NCI-H2081 (cell line): ENCODE data around the gene CALHM5.

Source experiments
- DNase-seq, 2 experiments: peaks; one replicate each; lab custom pipeline; 2025; lab: John Stamatoyannopoulos, UW

CALHM5 gene

DNA sequence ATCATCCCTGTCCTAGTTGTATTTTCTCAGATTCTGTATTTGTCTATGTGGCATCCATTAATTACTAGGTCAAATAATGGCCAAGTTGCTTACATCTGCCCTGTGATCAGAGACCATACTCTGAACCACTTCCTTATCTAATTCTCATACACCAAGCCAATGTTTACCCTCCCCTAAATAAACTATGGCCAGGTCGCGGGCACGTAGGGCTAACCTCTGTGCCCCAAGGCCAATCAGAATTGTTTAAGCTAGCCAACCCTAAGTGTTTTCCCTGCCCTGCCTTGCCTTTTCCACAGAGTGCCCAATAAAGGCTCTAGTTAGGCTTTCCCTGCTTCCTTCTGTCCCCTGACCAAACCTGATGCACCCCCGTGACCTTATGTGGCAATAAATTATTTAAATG is 39.4 kb downstream of the CALHM5 start:
- DNase-seq = no peak

DNA sequence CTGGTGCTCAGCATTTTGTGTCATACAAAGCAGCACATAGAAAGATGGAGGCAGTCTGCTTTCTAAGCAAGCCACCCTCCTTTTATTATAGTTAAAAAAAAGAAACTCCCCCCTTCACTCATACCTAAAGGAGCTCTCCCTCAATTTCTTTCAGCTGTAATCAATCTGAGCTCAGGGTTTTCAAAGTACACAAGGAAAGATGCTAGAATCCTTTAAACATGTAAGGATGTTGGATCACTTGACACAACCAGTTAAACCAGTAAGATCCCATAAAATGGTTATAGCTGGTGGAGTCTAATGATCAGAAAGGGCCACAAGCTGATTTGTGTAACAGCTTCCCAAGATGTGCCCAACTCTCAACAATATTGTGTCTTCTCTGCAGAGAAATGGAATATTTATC is 42.0 kb downstream of the CALHM5 start, which contains the start of gene CALHM4:
Gene CALHM4 (plus strand): TSS at position 301 of the 400 bp plus-strand sequence. CDS start 43 bp downstream, at position 344.
- DNase-seq = no peak

- DNase-seq = no peak
Measured at GRCh38 chr6:116556065-116556464, 44.6 kb downstream of the CALHM5 start.

DNA sequence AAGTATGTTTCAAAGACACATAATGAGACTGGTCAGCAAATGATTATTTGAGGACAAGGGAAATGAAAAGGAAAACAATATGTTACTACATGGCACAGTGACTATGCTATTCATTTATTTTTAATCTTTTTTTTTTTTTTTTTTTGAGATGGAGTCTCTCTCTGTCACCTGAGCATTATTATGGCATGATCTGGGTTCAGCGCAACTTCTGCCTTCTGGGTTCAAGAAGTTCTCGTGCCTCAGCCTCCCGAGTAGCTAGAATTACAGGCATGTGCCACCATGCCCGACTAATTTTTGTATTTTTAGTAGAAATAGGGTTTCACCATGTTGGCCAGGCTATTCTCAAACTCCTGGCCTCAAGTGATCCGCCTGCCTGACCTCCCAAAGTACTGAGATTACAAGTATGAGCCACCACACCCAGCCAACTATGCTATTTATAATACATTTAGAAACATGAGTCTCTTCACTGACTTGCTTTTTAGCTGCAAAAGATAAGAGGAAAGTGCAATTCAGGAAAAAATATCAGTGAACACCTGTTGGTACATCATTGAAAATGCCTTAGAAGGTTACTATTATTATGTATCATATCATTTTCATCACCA is 45.5 kb downstream of the CALHM5 start:
- DNase-seq = no peak

DNA sequence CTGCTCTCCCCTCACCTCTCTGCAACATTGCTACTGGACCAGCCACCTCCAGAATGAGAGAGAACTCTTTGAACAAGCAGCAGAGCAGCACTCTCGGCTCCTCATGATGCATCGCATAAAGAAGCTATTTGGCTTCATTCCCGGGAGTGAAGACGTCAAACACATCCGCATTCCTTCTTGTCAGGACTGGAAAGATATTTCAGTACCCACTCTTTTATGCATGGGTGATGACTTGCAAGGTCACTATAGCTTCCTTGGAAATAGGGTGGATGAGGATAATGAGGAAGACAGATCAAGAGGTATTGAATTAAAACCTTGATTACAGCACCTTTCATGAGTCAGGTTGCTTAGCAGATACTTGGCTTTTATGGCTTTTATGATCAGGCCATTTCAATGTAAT is 46.5 kb downstream of the CALHM5 start:
- DNase-seq = no peak

GRCh38 chr6:116560130-116560529 is 48.7 kb downstream of the CALHM5 start:
- DNase-seq = no peak

- DNase-seq = peak; percentile 40 to 57
Measured at GRCh38 chr6:116561377-116562018, 50.1 kb downstream of the CALHM5 start.

DNA sequence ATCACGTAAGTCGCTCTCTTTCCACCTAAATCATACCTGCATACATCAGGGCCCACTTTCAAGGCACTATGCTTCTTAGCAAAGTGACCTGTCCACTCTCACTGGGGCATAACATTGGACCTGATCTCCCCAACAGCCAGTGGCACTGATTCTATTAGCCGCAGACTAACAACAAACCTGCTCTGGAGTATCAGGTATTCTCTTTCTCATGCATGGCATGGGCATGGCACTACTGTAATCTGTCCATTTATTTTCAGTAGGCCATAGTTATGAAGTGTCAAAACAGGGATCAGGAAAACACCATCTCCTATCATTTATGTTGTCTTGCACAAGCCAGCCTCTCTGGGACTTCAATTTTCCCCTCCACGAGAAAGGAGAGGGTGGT is 50.6 kb downstream of the CALHM5 start:
- no peak for DNase-seq

DNA sequence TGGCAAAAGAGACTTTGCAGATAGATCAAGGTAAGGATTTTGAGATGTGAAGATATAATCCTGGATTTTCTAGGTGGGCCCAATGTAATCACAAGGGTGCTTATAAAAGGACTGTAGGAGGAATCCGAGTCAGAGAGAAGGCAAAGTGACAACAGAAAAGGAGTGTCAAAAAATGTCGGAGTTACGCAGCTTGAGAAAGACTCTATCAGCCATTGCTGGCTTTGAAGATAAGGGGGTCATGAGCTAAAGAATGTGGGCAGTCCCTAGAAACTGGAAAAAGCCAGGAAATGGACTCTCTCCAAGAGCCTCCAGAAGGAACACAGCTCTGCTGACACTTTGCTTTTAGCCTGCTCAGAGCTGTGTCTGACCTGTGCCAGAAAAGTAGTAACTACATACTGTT is 51.2 kb downstream of the CALHM5 start:
- DNase-seq = no peak

GRCh38 chr6:116563830-116564229 is 52.4 kb downstream of the CALHM5 start:
- DNase-seq = no peak

DNA sequence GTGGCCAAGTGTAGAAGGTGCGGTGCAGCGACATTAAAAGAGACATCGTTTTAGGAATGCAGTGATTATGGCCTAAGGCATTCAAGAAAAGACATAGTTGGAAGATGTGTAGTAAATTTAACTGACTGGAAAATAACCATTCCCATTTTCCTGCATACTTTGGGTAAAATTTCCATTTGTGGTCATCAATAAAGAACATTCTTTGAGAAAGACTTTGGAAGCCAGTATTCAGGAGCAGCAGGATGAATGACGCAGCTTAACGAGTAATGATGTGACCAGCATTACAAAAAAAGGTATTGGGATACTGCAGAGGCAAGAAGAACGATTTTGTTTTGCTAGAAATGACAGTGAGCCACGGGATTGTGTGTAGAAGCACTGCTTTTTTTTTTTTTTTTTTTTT is 52.9 kb downstream of the CALHM5 start:
- DNase-seq = no peak

- no peak for DNase-seq
Measured at GRCh38 chr6:116564921-116565872, 53.8 kb downstream of the CALHM5 start.

- no peak for DNase-seq
Measured at GRCh38 chr6:116568111-116568510, 56.7 kb downstream of the CALHM5 start.

GRCh38 chr6:116568821-116569755 is 57.6 kb downstream of the CALHM5 start:
- DNase-seq = no peak

- peak; percentile 93 to 97 for DNase-seq
Measured at GRCh38 chr6:116570856-116571682, 59.6 kb downstream of the CALHM5 start, which contains the start of gene RWDD1. TSS of gene RWDD1 (plus strand) at chr6:116571504. CDS start at chr6:116571583, 79 bp downstream.

- DNase-seq = no peak
Measured at GRCh38 chr6:116571683-116572000, 60.2 kb downstream of the CALHM5 start.

DNA sequence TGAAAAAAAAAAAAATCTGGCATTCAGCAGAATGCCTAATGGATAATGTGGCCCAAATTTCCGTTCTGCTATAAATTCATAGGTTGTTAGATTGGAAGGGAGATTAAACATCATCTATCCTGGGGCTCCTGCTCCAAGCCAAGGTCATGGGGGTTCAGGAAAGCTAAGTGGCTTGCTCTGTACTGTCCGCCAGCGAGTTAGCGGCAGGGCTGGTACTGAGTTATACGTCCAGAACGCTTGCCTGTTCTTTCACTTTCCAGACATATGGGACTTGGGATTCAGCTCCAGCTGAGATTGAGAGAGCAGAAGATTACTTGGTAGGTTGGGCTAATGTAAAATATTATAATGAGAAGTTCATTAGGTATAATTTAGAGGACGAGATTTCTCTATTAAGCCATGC is 60.7 kb downstream of the CALHM5 start:
- DNase-seq = peak in 1 of 2 experiments; percentile 21
